Measurements from ENCODE around the gene MAST4.

The MAST4 gene

GRCh38 chr5:66830636-66831035 lies 234.4 kb downstream of the MAST4 start:
- DNase-seq, result no peak

GRCh38 chr5:66839636-66840185 lies 243.5 kb downstream of the MAST4 start:
- no peak for DNase-seq

DNA sequence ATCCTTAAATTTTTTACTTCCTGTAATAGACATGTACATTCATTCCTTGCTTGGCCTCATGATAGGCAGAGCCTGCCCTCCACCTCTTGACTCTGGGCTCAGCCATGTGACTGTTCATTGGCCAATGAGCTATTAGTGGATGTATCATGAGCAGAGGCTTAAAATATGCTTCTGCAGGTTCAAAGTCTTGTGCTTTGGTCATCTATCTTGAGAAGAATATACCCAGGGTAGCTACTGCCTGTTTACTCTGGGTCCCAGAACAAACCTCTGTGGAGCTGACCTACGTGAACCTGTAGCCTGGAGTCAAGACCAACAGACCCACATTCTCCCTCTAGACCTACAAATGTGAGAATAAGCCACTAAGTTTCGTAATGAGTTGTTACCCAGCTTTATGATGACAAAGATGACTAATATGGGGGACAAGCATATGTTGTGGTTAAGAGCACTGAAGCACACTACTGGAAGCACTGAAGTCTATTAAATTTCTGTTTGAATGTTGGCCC lies 244.4 kb downstream of the MAST4 start:
- no peak for DNase-seq

- no peak for DNase-seq
Observed at GRCh38 chr5:66841264-66841663, 245.1 kb downstream of the MAST4 start.

DNA sequence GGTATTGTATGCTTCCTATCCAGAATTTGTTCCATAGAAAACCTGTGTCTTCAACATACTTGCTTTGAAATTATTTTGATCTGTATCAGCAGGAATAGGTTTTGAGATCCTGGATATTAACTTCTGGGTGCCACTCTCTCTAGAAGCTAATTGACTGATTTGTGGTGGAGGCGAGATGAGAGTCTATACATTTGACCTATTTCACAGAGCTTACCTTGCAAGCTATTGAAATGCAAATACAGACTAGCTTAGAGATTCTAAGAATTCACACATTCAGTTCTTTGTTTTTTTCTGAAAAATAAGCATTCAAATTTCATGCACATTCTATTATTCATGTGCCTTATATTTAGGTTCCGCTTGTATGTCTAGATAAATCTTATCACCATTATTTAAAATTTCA lies 246.3 kb downstream of the MAST4 start:
- DNase-seq, result no peak

DNA sequence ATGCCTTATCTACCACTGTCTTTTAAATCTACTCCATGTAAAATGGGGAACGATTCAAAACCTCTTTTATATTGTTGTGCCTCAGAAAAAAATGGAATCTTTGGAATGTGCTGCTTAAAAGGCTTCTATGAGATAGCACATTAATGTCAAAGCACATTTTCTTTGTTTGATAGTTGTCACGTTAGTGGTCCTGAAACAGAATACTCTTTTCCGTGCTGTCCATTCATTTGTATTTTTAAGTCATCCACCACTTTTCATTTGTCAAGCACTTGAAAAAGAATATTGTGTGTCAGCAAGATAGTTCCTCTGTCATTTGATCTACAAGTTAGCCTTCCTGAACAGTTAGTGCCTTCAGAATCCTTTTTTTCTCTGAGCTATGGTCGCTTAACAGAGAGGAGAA lies 246.9 kb downstream of the MAST4 start:
- no peak for DNase-seq

- DNase-seq, result no peak
Observed at GRCh38 chr5:66848749-66849641, 252.8 kb downstream of the MAST4 start.

GRCh38 chr5:66849803-66850202 lies 253.6 kb downstream of the MAST4 start:
- no peak for DNase-seq

DNA sequence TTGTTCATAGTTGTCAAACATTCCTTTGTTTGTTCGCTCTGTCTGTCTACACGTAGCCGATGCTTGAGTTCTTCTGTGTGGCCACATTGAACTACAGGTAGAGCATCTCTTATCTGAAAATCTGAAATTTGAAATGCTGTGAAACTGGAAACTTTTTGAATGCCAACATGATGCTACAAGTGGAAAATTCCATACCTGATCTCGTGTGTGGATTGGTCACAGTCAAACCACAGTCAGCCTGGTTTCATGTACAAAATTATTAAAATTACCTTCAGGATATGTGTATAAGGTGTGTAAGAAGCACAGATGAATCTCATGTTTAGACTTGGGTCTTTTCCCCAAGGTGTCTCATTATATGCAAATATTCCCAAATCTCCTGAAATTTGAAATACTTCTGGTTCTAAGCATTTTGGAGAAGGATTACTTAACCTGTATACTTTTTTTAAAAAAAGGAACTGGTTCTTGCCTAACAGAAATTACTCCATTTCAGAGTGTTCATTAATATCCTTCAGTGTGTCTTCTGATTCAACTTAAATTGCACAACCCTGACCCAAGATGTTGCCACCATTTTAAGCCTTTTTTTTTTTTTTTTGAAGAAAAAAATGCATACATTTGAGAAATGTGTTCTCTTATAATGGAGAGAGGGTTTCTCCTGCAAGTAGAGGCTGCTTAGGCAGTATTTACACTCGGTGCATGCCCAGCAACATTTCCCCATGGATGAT lies 254.3 kb downstream of the MAST4 start:
- DNase-seq, result no peak

- no peak for DNase-seq
Observed at GRCh38 chr5:66851306-66851705, 255.1 kb downstream of the MAST4 start.

- DNase-seq, result no peak
Observed at GRCh38 chr5:66854416-66854815, 258.2 kb downstream of the MAST4 start.

GRCh38 chr5:66856041-66856805 lies 260.0 kb downstream of the MAST4 start:
- no peak for DNase-seq

DNA sequence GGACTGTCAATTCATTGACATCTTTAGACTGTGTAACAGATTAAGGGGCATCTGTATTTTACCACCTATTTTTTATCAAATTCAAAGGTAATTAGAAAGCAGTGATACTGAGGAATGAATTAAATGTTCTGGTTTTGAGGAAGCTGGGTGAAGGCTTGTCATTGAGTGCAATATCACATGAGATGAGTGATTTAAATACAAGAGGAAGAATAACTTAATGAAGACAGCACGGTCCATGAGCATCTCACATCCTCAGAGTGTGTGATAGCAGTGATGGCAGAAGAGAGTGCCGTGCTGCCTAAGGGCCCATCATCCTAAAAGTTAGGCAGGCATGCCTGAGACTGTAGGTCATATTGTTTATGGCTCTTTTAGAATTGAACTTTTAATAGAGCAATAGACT lies 263.3 kb downstream of the MAST4 start:
- DNase-seq, result no peak

GRCh38 chr5:66860199-66860975 lies 264.2 kb downstream of the MAST4 start:
- DNase-seq, result no peak

- no peak for DNase-seq
Observed at GRCh38 chr5:66861402-66861801, 265.2 kb downstream of the MAST4 start.

DNA sequence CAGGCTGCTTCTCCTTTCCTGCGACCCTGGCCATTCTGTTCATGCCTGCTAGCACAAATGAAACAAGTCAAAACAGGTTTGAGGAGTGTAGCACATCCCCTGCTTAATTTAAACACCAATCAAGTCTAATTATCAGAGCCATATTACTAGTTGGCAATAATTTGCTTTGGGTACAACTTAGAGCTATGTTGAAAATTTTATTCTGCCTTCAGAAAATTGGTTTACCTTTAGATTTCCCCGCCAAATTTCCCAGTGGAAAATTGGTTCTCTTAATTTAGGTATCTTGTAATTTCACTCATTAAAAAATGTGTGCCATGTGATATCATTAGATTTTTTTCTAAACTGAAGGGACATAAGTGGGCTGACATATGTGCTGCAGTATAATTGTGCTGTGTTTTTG lies 265.8 kb downstream of the MAST4 start:
- DNase-seq, result no peak

GRCh38 chr5:66863243-66864170 lies 267.3 kb downstream of the MAST4 start:
- DNase-seq, result no peak

GRCh38 chr5:66864240-66864884 lies 268.2 kb downstream of the MAST4 start:
- DNase-seq, result no peak

All from amygdala (tissue), 56 donors.